Esophagus muscularis mucosa (tissue), 4 donors: ENCODE results near the gene EMX2.

Experiments
- CTCF ChIP-seq, 3 experiments: fragments of 200-600 bp in 2 of 3; fragments of 450-650 bp in 1 of 3; sonication (generic) in 2 of 3; IDR thresholded peaks; one replicate each; pipeline ENCODE4 v1.5.1; 2017 to 2019; ENCODE audit warnings: antibody characterized with exemption in 3 of 3, mild to moderate bottlenecking in 2 of 3, moderate library complexity in 1 of 3
- EP300 ChIP-seq: sonication (generic); formaldehyde crosslinking; IDR thresholded peaks from one replicate; pipeline ENCODE4 v1.6.1; 2017; ENCODE audit warnings: antibody characterized with exemption
- POLR2A ChIP-seq: fragments of 450-650 bp; IDR thresholded peaks from one replicate; pipeline ENCODE4 v1.6.1; 2017; ENCODE audit warnings: antibody characterized with exemption, moderate library complexity, mild to moderate bottlenecking, low read depth

- no peak for TF ChIP-seq POLR2A
- TF ChIP-seq CTCF (IDR thresholded peaks at IDR 0.05), result no peak
- no peak for TF ChIP-seq EP300
These were observed 6.3 kb upstream of the EMX2 start for GRCh38 chr10:117536072-117536865.
